SIG-M5 treated with dmso at 0.1 percent for 504 hours (cell line): ENCODE data around the gene CNGB1.
"Not testable (repeated sequence)": the region's sequence is repeated elsewhere in the genome, so short reads cannot be mapped to it uniquely, and the experiment has no call there.

ENCODE experiments used
- DNase-seq: peaks from one replicate; lab custom pipeline; 2025; ENCODE audit not compliant: unreplicated experiment; lab: John Stamatoyannopoulos, UW

The CNGB1 gene

DNA sequence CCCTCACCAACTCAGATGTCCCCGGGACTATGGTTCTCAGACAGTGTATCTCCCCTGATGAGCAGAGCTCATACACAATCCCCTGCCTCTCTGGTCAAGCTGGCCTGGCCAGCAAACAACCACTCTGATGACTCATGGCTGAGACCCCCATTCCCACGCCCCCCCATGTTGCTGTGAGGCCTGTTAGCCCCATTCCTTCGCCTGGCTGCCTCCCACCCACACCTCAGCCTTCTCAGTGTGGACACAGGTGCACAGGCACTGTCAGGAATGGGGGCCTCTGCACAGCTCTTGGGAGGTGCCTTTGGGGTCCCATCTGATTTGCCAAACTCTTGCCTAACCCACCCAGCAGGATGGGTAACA lies 80.2 kb downstream of the CNGB1 start:
- DNase-seq: no peak

DNA sequence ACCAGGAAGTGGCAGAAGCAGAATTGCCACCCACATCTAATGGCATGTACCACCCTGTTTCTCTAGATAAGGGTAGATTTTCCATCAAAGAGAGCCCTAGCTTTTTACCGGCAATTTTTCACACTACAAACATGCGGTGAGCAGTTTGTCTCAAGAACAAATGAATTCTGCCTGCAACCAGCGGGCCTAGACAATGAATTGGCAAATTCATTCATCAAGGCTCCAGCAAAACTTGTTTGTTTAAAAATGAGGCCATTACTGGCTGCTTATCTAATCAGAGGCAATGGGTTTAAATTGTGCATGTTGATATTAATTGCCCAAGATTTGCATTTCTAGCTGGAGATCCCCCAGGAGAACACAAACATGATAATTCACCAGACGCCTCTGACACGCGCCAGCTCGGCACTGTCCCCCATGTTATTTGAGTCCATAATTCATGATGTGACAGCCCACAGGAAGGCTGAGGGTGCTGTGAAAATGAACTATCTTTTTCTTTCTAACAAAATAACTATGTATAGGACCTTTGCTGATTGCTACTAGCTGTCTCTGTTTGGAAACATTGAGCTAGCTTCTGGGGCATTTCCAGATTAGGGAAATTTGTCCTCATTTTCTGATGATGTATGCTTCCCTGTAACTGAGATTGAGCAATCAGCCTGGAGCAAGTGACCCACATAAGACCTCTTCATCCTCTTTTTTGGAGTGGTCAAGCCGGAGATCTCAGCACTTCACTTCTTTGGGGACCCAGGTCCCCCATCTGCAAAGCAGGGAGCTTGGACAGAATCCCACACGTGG lies 80.8 kb downstream of the CNGB1 start:
- no peak for DNase-seq

DNA sequence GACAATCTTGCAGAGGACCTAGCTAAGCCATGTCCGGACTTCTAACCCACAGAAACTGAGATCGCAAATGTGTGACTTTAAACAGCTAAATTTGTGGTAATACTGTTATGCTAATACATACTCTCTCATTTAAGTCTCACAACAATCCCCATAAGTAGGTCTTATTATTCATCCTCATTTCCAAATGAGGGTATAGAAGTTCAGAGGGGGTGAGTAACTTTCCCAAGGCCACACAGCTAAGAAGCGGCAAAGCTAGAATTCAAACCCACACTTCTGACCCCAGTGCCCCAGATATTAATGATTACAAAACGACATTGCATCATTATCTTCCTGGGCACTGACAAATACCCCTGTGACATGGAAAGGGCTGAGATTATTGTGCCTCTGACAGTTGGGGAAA lies 81.4 kb downstream of the CNGB1 start:
- no peak for DNase-seq

DNA sequence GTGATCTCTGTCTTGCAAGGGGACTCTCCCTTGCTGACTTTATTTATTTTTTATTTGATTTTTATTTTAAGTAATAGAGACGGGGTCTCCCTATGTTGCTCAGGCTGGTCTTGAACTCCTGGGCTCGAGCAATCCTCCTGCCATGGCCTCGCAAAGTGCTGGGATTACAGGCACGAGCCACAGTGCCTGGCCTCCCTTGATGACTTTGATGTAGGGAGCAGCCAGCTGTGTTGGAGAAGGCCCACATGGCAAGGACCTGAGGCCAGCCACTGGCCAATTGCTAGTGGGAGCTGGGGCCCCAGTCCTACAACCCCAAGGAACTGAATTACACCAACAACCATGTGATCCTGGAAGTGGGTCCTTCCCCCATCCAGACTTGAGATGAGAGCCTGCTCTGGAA lies 81.8 kb downstream of the CNGB1 start:
- DNase-seq: no peak

DNA sequence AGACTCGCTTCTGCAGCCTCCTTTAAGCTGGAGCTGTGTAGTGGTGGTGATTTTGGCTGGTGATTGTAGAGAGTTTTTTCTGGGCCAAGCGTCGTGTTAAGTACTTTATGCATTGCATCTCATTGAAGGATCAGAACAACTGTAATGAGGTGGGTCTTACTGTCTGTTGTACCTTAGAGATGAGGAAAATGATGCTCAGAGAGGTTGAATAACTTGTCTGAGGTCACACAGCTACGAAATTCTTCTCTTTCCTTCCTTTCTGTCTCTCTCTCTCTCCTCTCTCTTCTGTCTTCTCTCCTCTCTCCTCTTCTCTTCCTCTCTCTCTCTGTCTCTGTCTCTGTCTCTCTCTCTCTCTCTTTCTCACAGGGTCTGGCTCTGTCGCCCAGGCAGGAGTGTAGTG lies 82.8 kb downstream of the CNGB1 start:
- no peak for DNase-seq

DNA sequence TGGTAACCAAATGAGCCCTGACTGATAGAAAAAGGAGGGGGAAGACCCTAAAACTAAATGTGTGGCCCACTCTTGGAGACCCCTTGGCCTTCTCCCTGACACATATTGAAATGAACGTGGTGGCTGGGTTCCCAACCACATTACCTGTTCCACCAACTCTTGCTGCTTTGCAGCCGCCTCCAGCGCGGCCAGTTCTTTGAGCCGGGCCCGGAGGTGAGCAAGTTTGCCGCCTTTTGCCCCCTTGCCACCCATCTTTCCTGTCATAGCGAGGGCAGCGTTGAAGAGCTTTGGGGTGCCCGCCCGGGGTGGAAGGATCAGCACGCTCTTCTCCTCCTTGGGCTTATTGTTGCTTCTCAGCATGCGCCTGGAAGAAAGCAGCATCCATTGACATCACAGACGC lies 83.2 kb downstream of the CNGB1 start:
- no peak for DNase-seq

DNA sequence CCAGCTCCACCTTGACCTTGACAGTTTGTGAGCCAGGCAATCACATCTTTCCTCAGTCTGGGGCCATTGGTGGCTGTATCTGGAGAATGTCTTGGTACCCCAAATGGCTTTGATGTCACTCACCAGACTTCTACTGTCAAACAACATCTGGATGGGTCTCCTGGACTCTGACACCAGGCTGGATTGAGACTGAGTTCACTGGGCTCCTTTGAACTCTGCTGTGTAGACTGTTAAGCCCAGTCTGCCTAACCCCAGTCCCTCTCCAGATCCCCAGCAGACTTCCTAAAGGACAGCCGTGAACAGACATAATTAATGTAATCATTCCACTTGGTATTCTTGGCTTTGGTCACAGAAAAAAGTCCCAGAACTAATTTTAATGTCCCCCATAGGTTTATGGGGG lies 84.5 kb downstream of the CNGB1 start:
- no peak for DNase-seq

DNA sequence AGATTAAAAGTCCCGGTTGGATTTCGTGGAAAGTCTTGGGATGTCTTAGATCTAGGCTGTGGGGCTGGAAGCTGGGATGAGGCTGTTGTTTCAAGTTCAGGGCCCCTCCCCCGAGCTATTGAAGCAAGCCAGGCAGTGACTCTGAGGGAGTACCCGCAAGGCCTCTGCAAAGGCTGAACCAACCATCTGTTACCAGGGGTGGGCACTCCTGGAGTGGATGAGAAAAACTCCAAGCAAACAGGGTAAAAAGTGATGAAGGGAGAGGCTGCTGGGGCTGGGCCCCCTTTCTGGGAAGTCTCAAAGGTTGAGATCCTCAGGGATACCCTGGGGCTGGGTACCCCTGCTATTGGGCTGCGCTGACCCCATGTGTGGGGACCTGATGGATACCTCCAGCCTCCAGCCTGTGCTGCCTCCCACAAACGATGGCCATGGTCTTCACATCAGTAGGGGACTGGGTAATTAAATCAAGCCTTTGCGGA lies 86.2 kb downstream of the CNGB1 start:
- no peak for DNase-seq

DNA sequence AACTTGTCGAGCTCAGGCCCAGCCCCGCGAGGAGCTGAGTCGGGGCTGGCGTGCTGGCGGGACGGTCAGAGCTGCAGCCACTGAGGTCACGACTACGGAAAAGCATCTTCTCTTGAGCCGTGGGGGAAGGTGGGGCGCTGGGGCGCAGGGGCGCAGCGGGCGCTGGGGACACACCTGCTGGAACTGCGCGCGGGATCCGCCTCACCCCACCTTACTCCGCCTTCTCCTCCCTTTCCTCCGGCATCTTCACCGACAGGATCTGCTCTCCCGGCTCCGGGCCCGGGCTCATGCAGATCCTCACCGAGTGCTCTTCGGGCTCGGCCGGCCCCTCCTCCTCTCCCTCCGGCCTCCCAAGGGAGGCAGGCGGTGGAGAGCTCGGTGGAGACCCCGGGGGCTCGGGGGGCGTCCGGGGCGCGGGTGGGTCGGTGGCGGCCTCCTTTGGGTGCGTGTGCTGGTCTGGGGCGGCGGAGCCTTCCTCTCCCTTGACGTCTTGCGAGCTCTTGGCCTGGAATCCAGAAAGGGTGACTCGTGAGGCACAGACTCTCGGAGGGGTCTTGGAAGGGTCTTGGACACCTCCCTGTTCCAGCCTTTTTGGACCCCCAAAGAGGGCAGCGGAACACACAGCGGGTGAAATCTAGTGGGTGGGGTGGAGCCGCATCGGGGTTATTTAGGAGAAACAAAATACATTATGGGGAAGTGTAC lies 86.8 kb downstream of the CNGB1 start:
- DNase-seq: no peak

DNA sequence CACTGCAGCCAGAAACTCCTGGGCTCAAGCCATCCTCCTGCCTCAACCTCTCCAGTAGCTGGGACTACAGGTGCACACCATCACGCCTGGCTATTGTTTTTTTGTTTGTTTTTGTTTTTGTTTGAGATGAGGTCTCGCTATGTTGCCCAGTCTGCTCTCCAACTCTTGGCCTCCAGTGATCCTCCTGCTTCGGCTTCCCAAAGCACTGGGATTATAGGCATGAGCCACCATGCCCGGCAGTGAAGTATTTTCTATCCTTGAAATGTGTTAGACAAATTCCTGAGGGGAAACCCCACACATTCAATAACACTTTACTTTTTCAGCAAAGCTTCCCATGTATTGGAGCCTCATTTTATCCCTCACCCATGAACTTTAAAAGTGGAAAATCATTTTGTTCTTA lies 87.4 kb downstream of the CNGB1 start:
- DNase-seq: no peak

DNA sequence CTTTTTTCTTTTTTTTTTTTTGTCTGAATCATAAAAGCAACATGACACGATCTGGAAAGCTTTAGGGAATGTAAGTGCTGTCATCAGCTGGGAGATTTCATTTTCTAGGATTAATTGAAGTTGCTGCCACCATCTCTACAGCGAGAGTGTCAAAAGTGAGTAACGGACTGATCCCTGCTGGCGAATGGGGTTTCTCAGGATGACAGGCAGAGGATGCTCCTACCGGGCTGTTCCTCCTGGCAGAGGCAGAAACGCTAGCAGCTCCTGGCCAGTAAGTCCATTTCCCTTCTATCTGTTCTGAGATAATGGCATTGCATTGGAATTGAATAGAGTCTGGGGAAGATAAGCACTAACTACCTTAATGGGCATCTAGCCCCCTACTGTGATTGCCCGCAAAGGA lies 88.1 kb downstream of the CNGB1 start:
- DNase-seq: no peak

DNA sequence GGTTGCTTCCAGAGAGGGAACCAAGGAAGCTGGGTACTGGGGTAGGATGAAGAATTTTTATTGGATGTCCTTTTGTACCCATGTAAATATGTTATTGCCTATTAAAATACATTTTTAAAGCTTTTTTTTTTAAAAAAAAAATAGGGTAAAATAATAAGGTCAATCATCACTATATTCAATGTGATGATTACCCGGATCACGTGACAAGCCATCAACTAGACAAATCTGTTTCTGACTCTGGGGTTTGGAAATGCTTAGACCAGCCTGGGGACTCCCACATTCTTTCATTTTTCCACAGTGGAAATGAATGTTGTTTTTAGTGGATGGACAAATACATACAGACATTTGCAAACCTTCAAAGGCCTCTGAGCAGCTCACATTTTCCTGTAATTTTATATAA lies 88.7 kb downstream of the CNGB1 start:
- no peak for DNase-seq

DNA sequence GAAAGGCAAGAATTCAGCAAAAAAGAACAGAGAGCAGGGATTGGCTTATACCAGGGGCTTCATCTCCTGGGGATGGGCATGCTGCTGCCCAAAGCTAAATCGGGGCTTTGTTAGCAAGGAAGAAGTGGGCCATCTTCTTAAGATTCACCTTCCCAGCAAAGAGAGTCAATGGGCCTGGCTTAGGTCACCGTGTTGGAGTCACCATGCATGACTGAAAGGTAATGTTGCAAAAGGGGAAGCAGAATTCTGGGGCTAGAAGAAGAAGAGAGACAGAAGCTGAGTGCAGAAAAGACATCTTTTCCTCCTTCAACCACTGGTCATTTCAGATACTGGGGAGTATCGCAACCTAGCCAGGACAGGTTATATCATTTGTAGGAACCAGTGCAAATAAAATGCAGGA lies 92.3 kb downstream of the CNGB1 start:
- no peak for DNase-seq

DNA sequence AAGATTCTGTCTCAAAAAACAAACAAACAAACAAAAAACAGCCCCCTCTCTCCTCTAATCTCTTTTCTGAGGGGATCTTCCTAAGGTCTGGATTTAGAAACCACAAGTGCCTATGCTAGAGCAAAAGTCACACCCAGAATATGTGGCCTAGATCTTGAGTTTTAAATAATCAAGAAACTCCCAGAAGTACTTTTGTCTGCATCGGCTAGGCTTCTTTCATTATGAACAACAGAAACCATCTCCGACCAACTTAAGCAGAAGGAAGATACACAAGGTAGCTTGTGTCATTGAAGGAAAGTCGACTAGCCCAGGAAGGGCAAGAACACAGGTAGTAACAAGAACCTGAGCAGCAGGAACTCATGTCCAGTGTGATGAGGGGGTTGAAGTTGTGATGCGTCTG lies 94.7 kb downstream of the CNGB1 start:
- DNase-seq: no peak

DNA sequence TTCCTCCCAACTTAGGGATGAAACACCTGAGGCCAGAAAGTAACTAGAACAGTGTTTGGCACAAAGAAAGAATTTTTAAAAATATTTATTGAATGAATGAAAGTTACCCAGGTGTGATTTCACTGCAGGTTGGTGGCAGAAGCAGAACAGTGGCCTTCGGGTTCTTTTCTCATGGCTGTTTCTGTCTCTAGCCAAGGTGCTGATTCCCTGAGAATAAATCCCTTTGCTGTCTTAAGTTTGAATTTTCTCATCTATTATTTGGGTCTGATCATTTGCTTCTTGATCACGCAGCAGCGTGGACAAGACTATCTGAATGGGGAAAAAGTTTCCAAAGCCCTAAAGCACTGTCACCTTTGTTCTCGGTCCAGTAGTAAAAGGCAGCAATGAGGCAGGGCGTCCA lies 95.6 kb downstream of the CNGB1 start:
- no peak for DNase-seq

DNA sequence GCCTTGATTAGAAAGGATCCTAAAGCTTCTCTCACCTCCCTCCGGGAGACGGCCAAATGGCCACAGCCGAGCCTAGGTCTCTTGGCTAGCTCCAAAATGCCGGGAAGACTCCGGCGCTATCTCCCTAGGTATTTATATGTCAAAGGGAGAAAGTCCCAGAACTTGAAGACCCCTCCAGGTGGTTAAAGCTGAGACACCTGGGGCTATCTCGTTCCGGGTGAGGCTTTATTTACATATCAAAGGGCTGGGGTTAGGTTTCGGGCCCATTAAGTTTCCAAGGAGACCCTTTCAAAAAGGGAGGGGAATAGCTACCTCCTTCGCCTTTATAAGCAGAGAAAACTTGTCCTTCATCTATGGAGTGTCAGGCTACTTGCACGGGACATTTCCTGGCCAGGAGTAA lies 97.7 kb downstream of the CNGB1 start:
- no peak for DNase-seq

DNA sequence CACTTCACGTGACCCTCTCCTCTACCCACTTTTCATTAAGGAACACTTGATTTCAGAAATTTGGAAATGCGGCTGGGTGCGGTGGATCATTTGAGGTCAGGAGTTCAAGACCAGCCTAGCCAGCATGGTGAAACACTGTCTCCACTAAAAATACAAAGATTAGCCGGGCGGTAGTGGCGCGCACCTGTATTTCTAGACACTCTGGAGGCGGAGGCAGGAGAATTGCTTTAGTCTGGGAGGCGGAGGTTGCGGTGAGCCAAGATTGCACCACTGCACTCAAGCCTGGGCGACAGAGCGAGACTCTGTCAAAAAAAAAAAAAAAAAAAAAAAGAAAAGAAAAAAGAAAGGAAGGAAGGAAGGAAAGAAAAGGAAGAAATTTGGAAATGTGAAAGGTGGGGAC lies 98.2 kb downstream of the CNGB1 start:
- DNase-seq: not testable (repeated sequence)

DNA sequence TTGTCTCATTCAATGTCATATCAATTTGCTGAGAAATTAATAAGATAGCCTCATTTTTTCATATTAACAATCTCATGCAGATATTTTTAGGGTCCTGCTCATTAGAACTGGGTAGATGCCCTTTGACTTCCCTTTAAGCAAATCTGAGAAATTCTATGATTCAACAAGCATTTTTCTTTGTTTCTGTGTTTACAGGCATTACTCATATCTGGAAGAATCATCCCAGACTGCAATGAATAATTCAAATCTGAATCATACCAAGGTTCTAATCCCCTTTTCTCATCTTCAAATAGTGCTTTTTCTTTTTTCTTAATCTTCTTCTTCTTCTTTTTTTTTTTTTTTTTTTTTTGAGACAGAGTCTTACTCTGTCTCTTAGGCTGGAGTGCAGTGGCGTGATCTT lies 99.5 kb downstream of the CNGB1 start:
- DNase-seq: no peak

DNA sequence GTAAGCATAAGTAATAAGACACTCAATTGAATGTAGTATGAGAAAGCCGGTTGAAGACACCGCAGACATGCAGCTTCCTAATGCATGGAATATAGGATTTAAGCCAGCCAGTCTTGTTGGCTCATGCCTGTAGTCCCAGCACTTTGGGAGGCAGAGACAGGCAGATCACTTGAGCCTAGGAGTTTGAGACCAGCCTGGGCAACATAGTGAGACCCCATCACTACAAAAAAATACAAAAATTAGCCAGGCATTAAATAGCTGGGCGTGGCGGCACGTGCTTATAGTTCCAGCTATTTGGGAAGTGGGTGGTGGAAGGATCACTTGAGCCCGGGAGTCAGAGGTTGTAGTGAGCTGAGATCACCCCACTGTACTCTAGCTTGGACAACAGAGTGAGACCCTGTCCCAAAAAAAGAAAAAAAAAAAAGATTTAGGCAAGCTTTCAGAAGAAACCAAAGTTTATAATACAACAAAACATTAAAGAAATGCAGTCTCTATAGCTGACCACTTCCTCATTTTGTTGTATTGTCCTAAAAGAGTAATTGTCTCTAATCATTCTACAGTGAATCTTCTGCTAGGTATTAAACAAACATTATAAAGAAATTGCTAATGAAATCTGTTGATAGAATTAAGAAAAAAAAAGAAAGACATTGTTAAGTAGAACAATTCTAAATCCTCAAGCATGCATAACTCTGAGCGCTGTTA lies 100.0 kb downstream of the CNGB1 start:
- no peak for DNase-seq

DNA sequence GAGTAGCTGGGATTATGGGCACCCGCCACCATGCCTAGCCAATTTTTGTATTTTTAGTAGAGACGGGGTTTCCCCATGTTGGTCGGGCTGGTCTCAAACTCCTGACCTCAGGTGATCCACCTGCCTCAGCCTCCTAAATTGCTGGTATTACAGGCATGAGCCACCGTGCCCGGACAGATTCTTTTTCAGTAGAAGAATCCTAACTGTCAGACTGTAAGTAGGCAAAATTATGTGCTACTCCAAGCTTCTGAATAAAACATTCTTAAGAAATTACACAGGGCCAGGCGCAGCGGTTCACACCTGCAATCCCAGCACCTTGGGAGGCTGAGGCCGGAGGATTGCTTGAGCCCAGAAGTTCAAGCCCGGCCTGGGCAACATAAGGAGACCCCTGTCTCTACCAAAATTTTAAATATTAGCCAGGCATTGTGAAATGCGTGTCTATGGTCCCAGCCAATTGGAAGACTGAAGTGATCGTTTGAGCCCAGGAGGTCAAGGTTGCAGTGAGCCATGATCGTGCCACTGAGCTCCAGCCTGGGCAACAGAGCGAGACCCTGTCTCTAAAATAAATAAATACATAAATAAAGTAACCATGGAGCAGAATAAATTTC lies 101.9 kb downstream of the CNGB1 start:
- DNase-seq: no peak

DNA sequence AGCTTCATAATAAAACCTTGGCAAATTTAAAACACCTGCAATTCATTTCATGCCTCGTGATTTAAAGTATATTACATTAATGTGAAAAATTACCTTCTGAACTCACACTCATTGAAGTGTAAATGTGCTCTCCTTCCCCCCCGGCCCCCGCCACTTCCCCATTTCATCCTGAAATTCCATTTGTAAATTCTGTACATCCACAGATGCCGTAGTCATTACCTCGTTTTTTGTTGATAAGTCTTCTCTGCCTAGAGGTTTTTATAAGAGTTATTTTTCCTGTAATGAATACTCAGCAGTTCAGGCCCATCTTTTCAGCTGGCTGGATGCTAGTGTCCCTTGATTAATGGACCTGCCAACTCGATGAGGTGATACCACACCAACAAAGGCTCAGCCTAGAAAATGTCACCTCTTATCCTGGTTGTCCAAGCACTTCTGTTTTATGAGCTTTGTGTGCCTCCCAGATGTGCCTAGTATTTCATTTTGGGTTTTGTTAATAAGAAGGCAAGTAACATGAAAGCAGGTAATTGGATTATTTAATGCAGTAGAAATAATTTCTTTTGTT lies 103.8 kb downstream of the CNGB1 start:
- no peak for DNase-seq
